GM23338 (cell line): ENCODE data around the gene FOXJ1. TPM values are rescaled to one million over a fixed set of nuclear protein-coding genes. Genes with fewer than 3 reads are reported as not detected.

Source experiments
- ATAC-seq: fragments of 200-7000 bp; cut with Tn5 transposase; 3 replicates; pipeline ENCODE4 v1.9.1; 2020
- DNase-seq: peaks from one replicate; pipeline ENCODE4 v3.0.0-alpha.2; 2015; ENCODE audit warnings: low spot score
- H2AFZ ChIP-seq: fragments of 200-600 bp; sonication (generic); 2 replicates; pipeline ENCODE4 v1.8.0; 2016; ENCODE audit warnings: antibody characterized with exemption, mild to moderate bottlenecking, moderate library complexity
- H3F3A ChIP-seq: fragments of 200-600 bp; sonication (generic); replicated peaks from 2 replicates; pipeline ENCODE4 v1.8.0; 2017; ENCODE audit warnings: antibody characterized with exemption, mixed run types, low read depth
- H3K27ac ChIP-seq: fragments of 200-600 bp; sonication (generic); 2 replicates; pipeline ENCODE4 v1.6.1; 2016; ENCODE audit warnings: low read depth
- H3K27me3 ChIP-seq: fragments of 200-600 bp; sonication (generic); 2 replicates; pipeline ENCODE4 v1.8.0; 2016; ENCODE audit warnings: mild to moderate bottlenecking, mixed run types, moderate library complexity; ENCODE audit not compliant: insufficient read depth
- H3K36me3 ChIP-seq: fragments of 200-600 bp; sonication (generic); 2 replicates; pipeline ENCODE4 v1.8.0; 2016; ENCODE audit warnings: mild to moderate bottlenecking; ENCODE audit not compliant: insufficient read depth
- H3K4me1 ChIP-seq: fragments of 200-600 bp; sonication (generic); 2 replicates; pipeline ENCODE4 v1.8.0; 2016; ENCODE audit warnings: mild to moderate bottlenecking, moderate library complexity; ENCODE audit not compliant: insufficient read depth
- H3K4me2 ChIP-seq: fragments of 200-600 bp; sonication (generic); 2 replicates; pipeline ENCODE4 v1.7.1; 2017; ENCODE audit warnings: mixed run types
- H3K4me3 ChIP-seq: fragments of 200-600 bp; sonication (generic); 2 replicates; pipeline ENCODE4 v1.6.1; 2016; ENCODE audit warnings: mixed run types
- H3K79me2 ChIP-seq: fragments of 200-600 bp; sonication (generic); replicated peaks from 2 replicates; pipeline ENCODE4 v1.8.0; 2017; ENCODE audit warnings: mild to moderate bottlenecking; ENCODE audit not compliant: insufficient read depth
- H3K9me2 ChIP-seq: fragments of 200-600 bp; sonication (generic); 2 replicates; pipeline ENCODE4 v1.8.0; 2017; ENCODE audit not compliant: insufficient read depth
- H4K20me1 ChIP-seq: fragments of 200-600 bp; sonication (generic); replicated peaks from 2 replicates; pipeline ENCODE4 v1.8.0; 2017; ENCODE audit warnings: mild to moderate bottlenecking; ENCODE audit not compliant: insufficient read depth
- H3K27ac Mint-ChIP-seq: 2 replicates; pipeline ENCODE4 v1.8.0; 2020; ENCODE audit warnings: inconsistent platforms, mild to moderate bottlenecking, moderate library complexity, mixed read lengths
- H3K27me3 Mint-ChIP-seq: 3 replicates; pipeline ENCODE4 v1.8.0; 2022; ENCODE audit warnings: low read depth, mild to moderate bottlenecking, moderate library complexity, mixed read lengths, inconsistent platforms; ENCODE audit not compliant: insufficient read depth, poor library complexity
- H3K36me3 Mint-ChIP-seq: 3 replicates; pipeline ENCODE4 v1.8.0; 2021; ENCODE audit warnings: low read depth, mild to moderate bottlenecking, inconsistent platforms, moderate library complexity, mixed read lengths
- H3K4me1 Mint-ChIP-seq: 3 replicates; pipeline ENCODE4 v1.8.0; 2020; ENCODE audit warnings: mild to moderate bottlenecking, inconsistent platforms, mixed read lengths
- H3K4me3 Mint-ChIP-seq: 3 replicates; pipeline ENCODE4 v1.8.0; 2021; ENCODE audit warnings: moderate library complexity, mild to moderate bottlenecking, inconsistent platforms, mixed read lengths
- H3K9me3 Mint-ChIP-seq: 3 replicates; pipeline ENCODE4 v1.8.0; 2020; ENCODE audit warnings: moderate library complexity, mild to moderate bottlenecking, inconsistent platforms, mixed read lengths
- CREB1 ChIP-seq: fragments of 250-450 bp; sonication (Bioruptor Pico); IDR thresholded peaks from 2 replicates; pipeline ENCODE4 v1.5.0; 2020; ENCODE audit warnings: low read depth, mild to moderate bottlenecking, moderate library complexity
- EZH2 ChIP-seq: fragments of 200-600 bp; sonication (generic); IDR thresholded peaks from one replicate; pipeline ENCODE4 v1.8.0; 2017; ENCODE audit warnings: antibody characterized with exemption, mild to moderate bottlenecking, low read depth; ENCODE audit not compliant: unreplicated experiment
- EZH2phosphoT487 ChIP-seq: fragments of 200-600 bp; sonication (generic); IDR thresholded peaks from one replicate; pipeline ENCODE4 v1.8.1; 2018; ENCODE audit warnings: antibody characterized with exemption; ENCODE audit not compliant: unreplicated experiment
- JUNB ChIP-seq: IDR thresholded peaks from one replicate; pipeline ENCODE4 v1.6.1; 2016; ENCODE audit warnings: antibody characterized with exemption; ENCODE audit not compliant: unreplicated experiment
- NANOG ChIP-seq: IDR thresholded peaks from 2 replicates; pipeline ENCODE4 v1.6.1; 2016; ENCODE audit warnings: antibody characterized with exemption, borderline replicate concordance
- POLR2AphosphoS5 ChIP-seq: IDR thresholded peaks from 2 replicates; pipeline ENCODE4 v1.6.1; 2016; ENCODE audit warnings: antibody characterized with exemption, low read depth
- REST ChIP-seq: IDR thresholded peaks from one replicate; pipeline ENCODE4 v1.6.1; 2018; ENCODE audit warnings: antibody characterized with exemption; ENCODE audit not compliant: unreplicated experiment
- STAT1 ChIP-seq: IDR thresholded peaks from one replicate; pipeline ENCODE4 v1.6.1; 2016; ENCODE audit warnings: antibody characterized with exemption; ENCODE audit not compliant: unreplicated experiment
- ZNF114 ChIP-seq: fragments of 250-450 bp; sonication (Bioruptor Pico); IDR thresholded peaks from 2 replicates; pipeline ENCODE4 v1.5.0; 2020; ENCODE audit warnings: mild to moderate bottlenecking, moderate library complexity
- ZNF331 ChIP-seq: fragments of 250-450 bp; sonication (Bioruptor Pico); IDR thresholded peaks from 2 replicates; pipeline ENCODE4 v1.5.0; 2020; ENCODE audit warnings: low read depth, mild to moderate bottlenecking, moderate library complexity
- ZNF462 ChIP-seq: fragments of 250-450 bp; sonication (Bioruptor Pico); IDR thresholded peaks from 2 replicates; pipeline ENCODE4 v1.5.0; 2020; ENCODE audit warnings: mild to moderate bottlenecking, moderate library complexity
- polyA plus RNA-seq: library from polyadenylated mRNA; unstranded; fragments of >200 nt; fragmentation: Nextera tagmentation; extraction: Ambion mirVana; gene quantifications from 2 replicates; pipeline ENCODE4 v1.2.1, GENCODE V29; 2016
- total RNA-seq: library from RNA; depleted of rRNA; stranded (reverse); fragments of >200 nt; shearing (Covaris generic); gene quantifications from 2 replicates; pipeline ENCODE4 v1.2.3, GENCODE V29; 2014
- TF ChIP-seq, protein P1 (sequence below), 2 experiments: fragments of 200-600 bp in 1 of 2; sonication (generic) in 1 of 2; conservative IDR thresholded peaks; 2 replicates each; pipeline versions ENCODE4 v1.5.1 to v1.6.1; 2016 to 2017; ENCODE audit warnings: antibody characterized with exemption in 2 of 2, low read depth in 2 of 2, mild to moderate bottlenecking in 2 of 2, moderate library complexity in 1 of 2
- TF ChIP-seq, protein P2 (sequence below): IDR thresholded peaks from 2 replicates; pipeline ENCODE4 v1.6.1; 2016; ENCODE audit warnings: antibody characterized with exemption

The FOXJ1 gene
- total and polyA plus RNA-seq, 2 experiments from 2014 or later: 2.3 to 12.3 TPM

DNA sequence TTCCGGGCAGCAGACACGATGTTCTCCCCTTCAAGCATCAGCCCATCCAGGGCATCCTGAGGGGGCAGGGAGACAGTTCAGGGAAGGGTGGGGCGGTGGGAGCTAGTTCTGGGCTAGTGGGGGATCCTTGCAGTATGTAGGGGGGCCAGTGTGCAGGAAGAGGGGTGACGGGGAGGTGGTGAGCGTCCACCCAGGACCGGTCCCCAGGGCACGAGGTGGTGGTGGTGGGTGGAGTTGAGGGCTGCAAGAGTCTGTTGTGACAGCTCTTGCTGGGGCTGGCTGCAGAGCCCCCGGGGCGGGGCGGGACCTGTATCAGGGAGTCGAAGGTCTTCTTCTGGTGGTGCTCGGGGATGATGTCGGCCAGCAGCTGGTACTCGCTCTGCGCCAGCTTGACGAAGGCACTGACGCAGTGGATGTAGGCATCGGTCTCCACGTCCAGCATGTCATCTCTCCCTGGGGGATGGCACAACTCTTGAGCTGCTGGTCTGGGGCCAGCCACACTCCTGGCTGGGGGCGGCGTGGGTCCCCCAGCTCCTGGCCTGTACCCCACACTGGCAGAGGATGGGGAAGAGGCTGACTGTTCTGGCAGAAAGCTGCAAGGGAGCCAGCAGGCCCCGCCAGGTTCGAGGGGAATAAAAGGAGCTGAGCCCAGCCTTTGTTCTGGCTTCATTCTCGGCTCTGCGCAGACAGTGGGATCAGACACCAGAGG, 52.0 kb downstream of the FOXJ1 start:
- Histone ChIP-seq H3K9me2 (no peaks in the 10 kb centered on the region), H3K4me3 (no peak overlapping the region), H3K4me1 (no peaks in the 10 kb centered on the region), H3K79me2 (no peaks in the 10 kb centered on the region), H3K36me3 (peaks cover 5% of the 10 kb centered on the region; the same call in 1 of the 2 replicates), H3K27ac (no peak overlapping the region), H3K4me2 (no peak overlapping the region), H4K20me1 (no peaks in the 10 kb centered on the region), H2AFZ (no peak overlapping the region), H3F3A (no peaks in the 10 kb centered on the region), H3K27me3 (no peaks in the 10 kb centered on the region)
- Mint-ChIP-seq H3K27ac (peak overlapping the region; percentile 52; the same call in 1 of the 2 replicates), H3K4me1 (no peaks in the 10 kb centered on the region; the same call in 2 of the 3 replicates), H3K4me3 (no peak overlapping the region), H3K9me3 (no peaks in the 10 kb centered on the region), H3K36me3 (peaks cover 65% of the 10 kb centered on the region), H3K27me3 (peaks cover 7% of the 10 kb centered on the region)
- DNase-seq: no peak
- no peak for ATAC-seq
- TF ChIP-seq, protein P1, sequence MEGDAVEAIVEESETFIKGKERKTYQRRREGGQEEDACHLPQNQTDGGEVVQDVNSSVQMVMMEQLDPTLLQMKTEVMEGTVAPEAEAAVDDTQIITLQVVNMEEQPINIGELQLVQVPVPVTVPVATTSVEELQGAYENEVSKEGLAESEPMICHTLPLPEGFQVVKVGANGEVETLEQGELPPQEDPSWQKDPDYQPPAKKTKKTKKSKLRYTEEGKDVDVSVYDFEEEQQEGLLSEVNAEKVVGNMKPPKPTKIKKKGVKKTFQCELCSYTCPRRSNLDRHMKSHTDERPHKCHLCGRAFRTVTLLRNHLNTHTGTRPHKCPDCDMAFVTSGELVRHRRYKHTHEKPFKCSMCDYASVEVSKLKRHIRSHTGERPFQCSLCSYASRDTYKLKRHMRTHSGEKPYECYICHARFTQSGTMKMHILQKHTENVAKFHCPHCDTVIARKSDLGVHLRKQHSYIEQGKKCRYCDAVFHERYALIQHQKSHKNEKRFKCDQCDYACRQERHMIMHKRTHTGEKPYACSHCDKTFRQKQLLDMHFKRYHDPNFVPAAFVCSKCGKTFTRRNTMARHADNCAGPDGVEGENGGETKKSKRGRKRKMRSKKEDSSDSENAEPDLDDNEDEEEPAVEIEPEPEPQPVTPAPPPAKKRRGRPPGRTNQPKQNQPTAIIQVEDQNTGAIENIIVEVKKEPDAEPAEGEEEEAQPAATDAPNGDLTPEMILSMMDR (conservative IDR thresholded peaks at IDR 0.05; ENCODE audit: low read depth in 2 of 2): no peak
- TF ChIP-seq EZH2phosphoT487 (no peak), CREB1 (CRISPR knock-in tag) (no peak), ZNF331 (CRISPR knock-in tag) (no peak), STAT1 (no peak), NANOG (no peak), EZH2 (no peak), JUNB (no peak), ZNF462 (no peak), REST (no peak), POLR2AphosphoS5 (no peak), ZNF114 (CRISPR knock-in tag) (no peak)
- TF ChIP-seq, protein P2, sequence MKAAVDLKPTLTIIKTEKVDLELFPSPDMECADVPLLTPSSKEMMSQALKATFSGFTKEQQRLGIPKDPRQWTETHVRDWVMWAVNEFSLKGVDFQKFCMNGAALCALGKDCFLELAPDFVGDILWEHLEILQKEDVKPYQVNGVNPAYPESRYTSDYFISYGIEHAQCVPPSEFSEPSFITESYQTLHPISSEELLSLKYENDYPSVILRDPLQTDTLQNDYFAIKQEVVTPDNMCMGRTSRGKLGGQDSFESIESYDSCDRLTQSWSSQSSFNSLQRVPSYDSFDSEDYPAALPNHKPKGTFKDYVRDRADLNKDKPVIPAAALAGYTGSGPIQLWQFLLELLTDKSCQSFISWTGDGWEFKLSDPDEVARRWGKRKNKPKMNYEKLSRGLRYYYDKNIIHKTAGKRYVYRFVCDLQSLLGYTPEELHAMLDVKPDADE: no peak
